ENCODE measurements around the gene FIGN. TPM values are rescaled to one million over a fixed set of nuclear protein-coding genes. Genes with fewer than 3 reads are reported as not detected.

FIGN gene
- total and polyA plus RNA-seq, 2 donors (not counting 1 experiment from before 2014, with no cell fraction given), result not detected

GRCh38 chr2:163703386-163703785, 32.4 kb downstream of the FIGN start:
- Histone ChIP-seq H3K9ac (ENCODE audit: low read length) (no peak overlapping the region), H3K9me3 (ENCODE audit: control extremely low read depth in 1 of 3, control insufficient read depth in 2 of 3, insufficient read depth in 1 of 3, low read length in 2 of 3) (no peaks in the 10 kb centered on the region), H3K4me2 (replicated peaks; ENCODE audit: low read depth, low read length, poor library complexity, severe bottlenecking) (no peak overlapping the region), H3K36me3 (replicated peaks in 1 of 2; ENCODE audit: control extremely low read depth in 1 of 2, control insufficient read depth in 1 of 2, extremely low read depth in 1 of 2, insufficient read depth in 2 of 2, low read length in 1 of 2) (no peaks in the 10 kb centered on the region), H3K4me3 (ENCODE audit: control extremely low read depth in 1 of 5, extremely low read depth in 1 of 5, insufficient read depth in 1 of 5, low read depth in 2 of 5, low read length in 4 of 5) (no peak overlapping the region), H3K27ac (ENCODE audit: low read length in 2 of 2) (no peak overlapping the region), H3K27me3 (replicated peaks in 1 of 4; ENCODE audit: control extremely low read depth in 1 of 4, control insufficient read depth in 3 of 4, insufficient read depth in 4 of 4, low read length in 3 of 4) (no peaks in the 10 kb centered on the region), H3K4me1 (ENCODE audit: control insufficient read depth in 2 of 2, insufficient read depth in 2 of 2, low read length in 2 of 2) (no peaks in the 10 kb centered on the region), H4K20me1 (ENCODE audit: control insufficient read depth, insufficient read depth, low read length, poor library complexity, severe bottlenecking) (no peaks in the 10 kb centered on the region), H2AFZ (ENCODE audit: insufficient read depth, low read depth, low read length, poor library complexity, severe bottlenecking) (no peak overlapping the region), H3K79me2 (ENCODE audit: control insufficient read depth, insufficient read depth, low read length) (no peaks in the 10 kb centered on the region)
- DNase-seq (no peak), ATAC-seq (ENCODE audit: low read depth) (no peak)
- Mint-ChIP-seq H3K4me1 (no peaks in the 10 kb centered on the region), H3K27ac (no peak overlapping the region), H3K4me3 (no peak overlapping the region), H3K9me3 (ENCODE audit: insufficient read depth) (no peaks in the 10 kb centered on the region), H3K27me3 (peaks cover 3% of the 10 kb centered on the region)
- CTCF ChIA-PET, result no interaction called here
- intact Hi-C loops (cut with micrococcal nuclease), result no loop called here
- POLR2A ChIA-PET, result no interaction called here
- TF ChIP-seq CTCF (IDR thresholded peaks at IDR 0.05) (no peak), EZH2 (IDR thresholded peaks at IDR 0.05; ENCODE audit: borderline replicate concordance, insufficient read depth, low read depth, low read length, poor library complexity, severe bottlenecking) (no peak)
- no CpG with 5 or more reads among the region's 1 CpG for whole genome bisulfite sequencing (ENCODE audit: insufficient coverage)

DNA sequence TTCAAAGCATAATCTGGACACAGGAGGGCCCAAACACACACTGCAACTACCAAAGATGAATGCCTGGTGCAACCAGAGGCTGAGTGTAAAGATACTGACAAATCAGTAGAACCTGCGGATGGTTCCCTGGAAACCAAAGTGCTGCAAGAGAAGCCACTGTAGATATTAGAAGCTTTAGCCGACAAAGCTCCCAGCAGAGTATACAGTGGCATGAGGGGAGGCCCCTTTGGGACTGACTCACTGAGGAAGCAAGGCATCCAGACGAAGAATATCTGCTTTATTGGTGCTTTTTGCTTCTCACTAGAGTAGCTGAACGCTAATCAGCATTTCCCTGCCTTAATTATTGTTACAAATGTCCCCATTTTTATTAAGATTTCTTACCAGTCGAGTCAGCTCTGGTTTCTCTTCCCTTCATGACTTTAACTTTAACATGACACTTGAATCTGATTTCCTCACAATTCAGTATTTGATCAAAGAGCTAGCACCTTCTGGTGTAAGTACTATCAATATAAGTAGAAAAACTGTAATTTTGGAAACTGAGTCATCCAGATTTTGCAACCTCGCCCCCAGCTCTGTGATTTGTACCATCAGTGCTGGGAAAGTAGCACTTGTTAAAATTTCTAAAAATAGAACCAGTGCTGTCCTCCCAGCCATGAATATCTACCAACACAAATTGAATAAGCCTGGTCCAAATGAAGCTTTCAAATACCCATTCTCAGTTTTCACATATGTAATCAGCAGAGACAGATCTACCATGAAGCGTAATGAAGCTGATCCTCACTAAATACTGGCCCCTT, 34.2 kb downstream of the FIGN start:
- no peaks in the 10 kb centered on the region for H3K79me2 ChIP-seq (ENCODE audit: control insufficient read depth, insufficient read depth, low read length)
- H3K4me3 ChIP-seq (ENCODE audit: control extremely low read depth in 1 of 5, extremely low read depth in 1 of 5, insufficient read depth in 1 of 5, low read depth in 2 of 5, low read length in 4 of 5), result no peak overlapping the region
- no peaks in the 10 kb centered on the region for H3K9me3 ChIP-seq (ENCODE audit: control extremely low read depth in 1 of 3, control insufficient read depth in 2 of 3, insufficient read depth in 1 of 3, low read length in 2 of 3)
- ChIA-PET CTCF (no interaction called here), POLR2A (no interaction called here)
- no peak overlapping the region for H3K4me3 Mint-ChIP-seq
- H4K20me1 ChIP-seq (ENCODE audit: control insufficient read depth, insufficient read depth, low read length, poor library complexity, severe bottlenecking), result no peaks in the 10 kb centered on the region
- H3K9ac ChIP-seq (ENCODE audit: low read length), result no peak overlapping the region
- peaks cover 3% of the 10 kb centered on the region for H3K27me3 Mint-ChIP-seq
- intact Hi-C loops (cut with micrococcal nuclease), result no loop called here
- ATAC-seq (ENCODE audit: low read depth), result no peak
- H3K4me2 ChIP-seq (replicated peaks; ENCODE audit: low read depth, low read length, poor library complexity, severe bottlenecking), result no peak overlapping the region
- H3K9me3 Mint-ChIP-seq (ENCODE audit: insufficient read depth), result no peaks in the 10 kb centered on the region
- no peak overlapping the region for H3K27ac Mint-ChIP-seq
- no peaks in the 10 kb centered on the region for H3K36me3 ChIP-seq (replicated peaks in 1 of 2; ENCODE audit: control extremely low read depth in 1 of 2, control insufficient read depth in 1 of 2, extremely low read depth in 1 of 2, insufficient read depth in 2 of 2, low read length in 1 of 2)
- TF ChIP-seq CTCF (IDR thresholded peaks at IDR 0.05), result no peak
- no peak for TF ChIP-seq EZH2 (IDR thresholded peaks at IDR 0.05; ENCODE audit: borderline replicate concordance, insufficient read depth, low read depth, low read length, poor library complexity, severe bottlenecking)
- H3K27me3 ChIP-seq (replicated peaks in 1 of 4; ENCODE audit: control extremely low read depth in 1 of 4, control insufficient read depth in 3 of 4, insufficient read depth in 4 of 4, low read length in 3 of 4), result no peaks in the 10 kb centered on the region
- no peaks in the 10 kb centered on the region for H3K4me1 ChIP-seq (ENCODE audit: control insufficient read depth in 2 of 2, insufficient read depth in 2 of 2, low read length in 2 of 2)
- 70% methylated on average over 5 of the region's 7 CpGs for WGBS (ENCODE audit: insufficient coverage)
- no peak for DNase-seq
- H3K4me1 Mint-ChIP-seq, result no peaks in the 10 kb centered on the region
- no peak overlapping the region for H3K27ac ChIP-seq (ENCODE audit: low read length in 2 of 2)
- no peak overlapping the region for H2AFZ ChIP-seq (ENCODE audit: insufficient read depth, low read depth, low read length, poor library complexity, severe bottlenecking)
